Measurements from ENCODE around the gene TCTN2. TPM values are rescaled to one million over a fixed set of nuclear protein-coding genes. Genes with fewer than 3 reads are reported as not detected.

The TCTN2 gene
- polyA plus RNA-seq, 1 donor from 2014 or later: 14.3 TPM

DNA sequence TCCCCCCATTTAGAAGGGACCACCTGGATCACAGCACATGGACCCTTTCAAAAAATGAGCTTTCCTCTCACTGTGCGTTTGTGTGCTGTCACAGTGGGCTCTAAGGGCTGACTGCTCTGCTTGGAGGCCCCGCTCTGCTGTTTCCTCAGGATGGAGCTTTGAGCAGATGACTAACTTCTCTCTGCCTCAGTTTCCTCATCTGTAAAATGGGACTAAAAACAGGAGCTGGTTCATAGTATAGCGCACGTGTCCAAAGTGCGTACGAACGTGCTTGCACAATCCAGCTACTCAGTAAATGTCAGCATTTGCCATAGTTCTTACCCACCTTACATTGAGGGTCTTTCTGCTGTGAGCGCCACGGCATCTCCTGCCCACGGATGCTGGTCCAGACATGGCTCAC is 78.4 kb downstream of the TCTN2 start:
- Histone ChIP-seq H3K4me2 (ENCODE audit: low read length) (no peak overlapping the region), H3K79me2 (replicated peaks; ENCODE audit: insufficient read depth, low read length) (no peaks in the 10 kb centered on the region), H3K27me3 (ENCODE audit: insufficient read depth, low read depth, low read length) (no peaks in the 10 kb centered on the region), H3K27ac (ENCODE audit: low read length) (no peak overlapping the region), H3K9ac (ENCODE audit: low read length) (no peak overlapping the region), H3K4me3 (ENCODE audit: low read length) (no peak overlapping the region), H2AFZ (ENCODE audit: low read depth, low read length) (no peak overlapping the region), H4K20me1 (ENCODE audit: insufficient read depth) (no peaks in the 10 kb centered on the region), H3K9me3 (ENCODE audit: low read length) (no peaks in the 10 kb centered on the region), H3K36me3 (ENCODE audit: insufficient read depth, low read length) (no peaks in the 10 kb centered on the region), H3K9me2 (ENCODE audit: insufficient read depth, low read length) (no peaks in the 10 kb centered on the region), H3F3A (ENCODE audit: insufficient read depth, low read length, poor library complexity, severe bottlenecking) (no peaks in the 10 kb centered on the region)
- TF ChIP-seq CTCF (IDR thresholded peaks at IDR 0.05; ENCODE audit: poor library complexity, severe bottlenecking) (no peak), SMC3 (conservative IDR thresholded peaks at IDR 0.05; ENCODE audit: poor library complexity) (no peak), TAF1 (IDR thresholded peaks at IDR 0.05; ENCODE audit: low read depth) (no peak), EP300 (conservative IDR thresholded peaks at IDR 0.05; ENCODE audit: poor library complexity, severe bottlenecking) (no peak), RAD21 (conservative IDR thresholded peaks at IDR 0.05) (no peak), POLR2AphosphoS5 (IDR thresholded peaks at IDR 0.05) (no peak), REST (IDR thresholded peaks at IDR 0.05; ENCODE audit: borderline replicate concordance) (no peak), MXI1 (conservative IDR thresholded peaks at IDR 0.05; ENCODE audit: poor library complexity, severe bottlenecking) (no peak), EZH2 (IDR thresholded peaks at IDR 0.05; ENCODE audit: borderline replicate concordance, insufficient read depth, low read length, poor library complexity, severe bottlenecking) (no peak)

DNA sequence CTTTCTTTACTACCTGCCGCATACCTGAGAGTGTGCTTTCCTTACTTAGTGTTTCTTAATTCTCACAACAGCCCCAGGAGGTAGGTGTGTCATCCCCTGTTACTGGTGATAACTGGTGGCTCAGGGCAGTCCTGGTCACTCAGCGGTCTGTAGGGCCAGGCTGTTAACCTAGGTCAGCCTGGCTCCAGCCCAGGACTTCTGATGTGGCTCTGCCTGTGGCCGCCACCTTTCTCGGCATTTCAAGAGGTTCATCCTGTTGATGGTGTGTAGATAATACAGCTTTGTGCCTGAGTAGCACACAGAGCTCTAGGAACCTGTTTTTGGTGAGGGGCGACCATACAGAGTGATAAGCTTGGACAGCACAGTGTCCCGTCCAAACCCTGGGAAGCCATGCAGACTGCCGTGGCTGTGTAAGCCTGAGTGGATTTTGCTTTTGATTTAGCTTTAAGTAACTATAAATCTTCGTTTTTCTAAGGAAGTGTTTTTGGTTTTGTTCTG is 79.3 kb downstream of the TCTN2 start:
- H4K20me1 ChIP-seq (ENCODE audit: insufficient read depth): no peaks in the 10 kb centered on the region
- H3K9me3 ChIP-seq (ENCODE audit: low read length): no peaks in the 10 kb centered on the region
- no peaks in the 10 kb centered on the region for H3K79me2 ChIP-seq (replicated peaks; ENCODE audit: insufficient read depth, low read length)
- H3K9me2 ChIP-seq (ENCODE audit: insufficient read depth, low read length): no peaks in the 10 kb centered on the region
- no peak overlapping the region for H3K27ac ChIP-seq (ENCODE audit: low read length)
- no peaks in the 10 kb centered on the region for H3K27me3 ChIP-seq (ENCODE audit: insufficient read depth, low read depth, low read length)
- H3K4me2 ChIP-seq (ENCODE audit: low read length): no peak overlapping the region
- H3K36me3 ChIP-seq (ENCODE audit: insufficient read depth, low read length): peaks cover 3% of the 10 kb centered on the region
- no peak overlapping the region for H3K4me3 ChIP-seq (ENCODE audit: low read length)
- H2AFZ ChIP-seq (ENCODE audit: low read depth, low read length): no peak overlapping the region
- TF ChIP-seq EZH2 (IDR thresholded peaks at IDR 0.05; ENCODE audit: borderline replicate concordance, insufficient read depth, low read length, poor library complexity, severe bottlenecking) (no peak), SMC3 (conservative IDR thresholded peaks at IDR 0.05; ENCODE audit: poor library complexity) (no peak), TAF1 (IDR thresholded peaks at IDR 0.05; ENCODE audit: low read depth) (no peak), MXI1 (conservative IDR thresholded peaks at IDR 0.05; ENCODE audit: poor library complexity, severe bottlenecking) (no peak), CTCF (IDR thresholded peaks at IDR 0.05; ENCODE audit: poor library complexity, severe bottlenecking) (no peak), RAD21 (conservative IDR thresholded peaks at IDR 0.05) (no peak), POLR2AphosphoS5 (IDR thresholded peaks at IDR 0.05) (no peak)
- no peaks in the 10 kb centered on the region for H3F3A ChIP-seq (ENCODE audit: insufficient read depth, low read length, poor library complexity, severe bottlenecking)
- H3K9ac ChIP-seq (ENCODE audit: low read length): no peak overlapping the region
